ENCODE results near the gene NUB1.

The NUB1 gene

DNA sequence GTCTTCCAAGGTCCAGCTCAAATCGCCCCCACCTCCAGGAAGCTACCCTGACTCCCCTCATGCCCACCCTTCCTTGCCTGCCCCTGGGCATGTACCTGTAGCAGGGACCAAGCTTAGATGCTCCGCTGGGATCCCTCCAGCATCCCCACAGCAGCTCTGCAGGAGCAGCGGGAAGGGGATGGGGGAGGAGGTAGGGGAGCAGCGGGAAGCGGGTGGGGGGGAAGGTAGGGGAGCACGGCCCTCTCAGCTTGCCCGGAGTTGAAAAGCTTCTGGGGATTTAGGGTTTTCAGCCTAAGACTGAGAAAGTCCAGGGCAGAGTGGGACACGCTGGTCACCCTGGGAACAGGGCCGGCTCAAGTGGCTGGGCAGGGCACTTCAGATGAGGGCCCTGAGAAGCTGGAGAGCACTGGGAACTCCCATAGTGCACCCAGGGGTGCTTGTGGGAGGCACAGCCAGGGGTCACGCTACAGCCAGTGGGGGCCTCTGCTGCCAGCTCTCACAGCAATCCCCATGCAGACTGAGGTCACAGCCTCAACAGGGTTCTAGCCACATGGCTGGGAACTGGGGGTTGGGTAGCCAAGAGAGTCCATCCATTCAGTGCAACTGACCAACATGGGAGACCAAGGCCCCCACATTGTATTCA is 54.8 kb downstream of the NUB1 start:
- in situ Hi-C loops (cut with MboI; ENCODE audit: low pct_unique_long_range_greater_than_20kb, low sequenced_read_pairs) = no loop called here
- no peak for DNase-seq

DNA sequence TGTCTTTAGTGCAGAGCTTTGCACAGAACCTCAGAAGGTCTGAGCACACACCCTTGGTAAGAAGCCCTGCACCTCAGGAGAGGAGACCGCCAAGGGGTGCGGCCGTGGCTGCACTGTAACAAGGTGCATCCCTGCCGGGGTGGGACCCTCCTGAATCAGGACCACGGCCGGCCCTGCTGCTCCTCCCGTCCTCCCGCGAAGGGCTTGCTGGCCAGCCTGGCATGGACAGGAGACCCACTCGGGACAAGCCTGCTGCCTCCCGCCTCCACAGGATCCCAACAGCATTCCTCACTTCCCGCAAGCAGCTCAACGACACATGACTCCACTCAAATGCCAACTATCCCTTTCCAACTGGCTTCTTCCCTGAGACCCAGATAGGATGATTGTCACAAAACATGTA is 55.4 kb downstream of the NUB1 start:
- DNase-seq = no peak
- in situ Hi-C loops (cut with MboI; ENCODE audit: low pct_unique_long_range_greater_than_20kb, low sequenced_read_pairs) = no loop called here

DNA sequence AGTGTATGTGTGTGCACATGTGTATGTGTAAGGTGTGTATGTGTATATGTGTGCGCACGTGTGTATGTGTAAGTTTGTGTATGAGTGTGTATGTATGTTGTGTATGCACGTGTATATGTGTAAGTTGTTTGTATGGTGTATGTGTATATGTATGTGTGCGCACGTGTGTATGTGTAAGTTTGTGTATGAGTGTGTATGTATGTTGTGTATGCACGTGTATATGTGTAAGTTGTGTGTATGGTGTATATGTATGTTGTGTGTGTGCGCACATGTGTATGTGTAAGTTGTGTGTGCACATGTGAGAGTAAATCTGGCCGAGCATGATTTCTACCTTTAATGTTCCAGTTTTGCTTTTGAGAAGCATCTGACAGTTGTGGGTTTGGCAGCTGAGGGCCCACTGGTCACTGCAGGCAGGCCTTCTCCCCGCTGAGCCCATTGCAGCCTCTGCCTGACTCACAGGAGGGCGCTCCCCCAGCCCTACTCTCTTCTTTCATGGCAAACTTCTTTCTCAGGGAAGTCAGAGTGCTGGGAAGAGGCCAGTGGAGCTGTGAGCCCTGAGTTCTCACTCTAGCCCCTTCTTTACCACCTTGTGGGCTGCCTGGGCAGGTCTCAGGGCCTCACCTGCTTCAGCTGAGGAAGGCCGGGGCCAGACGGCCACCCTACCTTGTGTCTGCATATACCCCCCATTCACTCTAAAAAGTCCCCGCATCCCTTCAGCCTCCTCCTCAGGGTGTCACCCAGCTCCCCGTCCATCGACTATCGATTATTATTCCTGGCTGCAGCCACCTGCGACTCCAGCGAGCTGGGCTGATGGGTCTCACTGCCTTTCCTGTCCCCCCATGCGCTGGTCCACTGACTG is 57.1 kb downstream of the NUB1 start:
- DNase-seq = no peak
- in situ Hi-C loops (cut with MboI; ENCODE audit: low pct_unique_long_range_greater_than_20kb, low sequenced_read_pairs) = no loop called here

DNA sequence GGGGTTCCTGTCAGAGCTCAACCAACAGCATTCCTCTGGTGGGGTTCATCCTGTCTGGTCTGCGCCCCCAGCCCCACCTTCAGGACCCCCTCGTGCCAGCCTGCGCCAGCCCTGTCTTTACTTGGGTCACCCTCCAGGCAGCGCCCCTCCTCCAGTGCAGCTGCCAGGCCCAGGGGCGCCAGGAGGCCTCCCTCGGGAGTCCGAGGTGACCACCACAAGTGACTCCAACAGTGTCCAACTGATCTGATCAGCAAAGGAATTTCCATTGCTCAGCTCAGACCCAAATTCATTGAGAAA is 57.6 kb downstream of the NUB1 start:
- DNase-seq = no peak
- in situ Hi-C loops (cut with MboI; ENCODE audit: low pct_unique_long_range_greater_than_20kb, low sequenced_read_pairs) = no loop called here

DNA sequence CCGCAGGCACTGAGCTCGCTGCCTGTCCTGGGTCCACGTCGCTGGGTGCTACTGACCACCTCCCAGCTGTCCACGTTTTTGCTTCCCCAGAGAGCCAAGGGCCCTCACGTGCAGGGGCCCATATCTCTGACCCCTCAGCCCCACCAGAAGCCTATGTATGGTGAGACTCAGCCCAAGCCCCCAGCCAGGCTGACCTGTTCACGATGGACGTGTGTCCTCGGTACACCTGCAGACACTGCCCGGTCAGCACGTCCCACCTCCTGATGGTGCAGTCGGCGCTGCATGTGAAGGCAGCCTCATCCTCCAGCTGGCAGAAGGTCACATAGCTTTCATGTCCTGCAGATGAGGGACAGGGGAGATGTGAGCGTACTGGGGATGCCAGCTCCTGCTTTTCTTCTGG is 58.3 kb downstream of the NUB1 start:
- in situ Hi-C loops (cut with MboI; ENCODE audit: low pct_unique_long_range_greater_than_20kb, low sequenced_read_pairs) = no loop called here

DNA sequence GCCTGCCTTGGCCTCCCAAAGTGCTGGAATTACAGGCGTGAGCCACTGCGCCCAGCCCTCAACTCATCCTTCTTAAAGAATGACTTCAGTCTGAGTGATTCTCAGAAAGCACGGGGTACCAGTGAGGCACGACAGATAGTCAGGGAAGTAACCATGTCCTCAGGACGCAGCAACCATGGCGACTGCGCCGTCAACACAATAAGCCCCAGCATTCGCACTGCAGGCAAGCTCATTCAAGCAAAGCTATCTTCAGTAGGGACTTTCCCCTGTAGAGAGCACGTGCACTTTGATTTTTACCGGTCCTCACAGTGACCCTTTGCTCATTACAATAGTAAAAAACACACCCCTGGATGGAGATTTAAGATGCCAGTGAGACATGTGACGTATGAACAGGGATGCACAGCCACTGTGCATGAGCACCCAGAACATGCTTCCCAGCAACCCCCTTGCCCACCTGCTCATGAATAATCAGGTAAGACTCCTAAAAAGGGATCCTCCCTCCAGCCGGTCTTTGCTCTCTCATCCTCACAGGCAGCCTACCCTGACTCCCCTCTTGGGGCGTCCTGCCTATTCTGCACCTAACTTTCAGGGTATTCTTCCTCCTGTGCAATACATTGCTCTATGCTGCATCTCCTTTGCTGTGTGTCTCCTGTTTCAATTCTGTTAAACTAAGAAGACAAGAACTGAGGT is 59.2 kb downstream of the NUB1 start:
- no peak for DNase-seq
- in situ Hi-C loops (cut with MboI; ENCODE audit: low pct_unique_long_range_greater_than_20kb, low sequenced_read_pairs) = no loop called here

More for the DNA sequence above, 58.3 kb downstream of the NUB1 start:
- DNase-seq = no peak

DNA sequence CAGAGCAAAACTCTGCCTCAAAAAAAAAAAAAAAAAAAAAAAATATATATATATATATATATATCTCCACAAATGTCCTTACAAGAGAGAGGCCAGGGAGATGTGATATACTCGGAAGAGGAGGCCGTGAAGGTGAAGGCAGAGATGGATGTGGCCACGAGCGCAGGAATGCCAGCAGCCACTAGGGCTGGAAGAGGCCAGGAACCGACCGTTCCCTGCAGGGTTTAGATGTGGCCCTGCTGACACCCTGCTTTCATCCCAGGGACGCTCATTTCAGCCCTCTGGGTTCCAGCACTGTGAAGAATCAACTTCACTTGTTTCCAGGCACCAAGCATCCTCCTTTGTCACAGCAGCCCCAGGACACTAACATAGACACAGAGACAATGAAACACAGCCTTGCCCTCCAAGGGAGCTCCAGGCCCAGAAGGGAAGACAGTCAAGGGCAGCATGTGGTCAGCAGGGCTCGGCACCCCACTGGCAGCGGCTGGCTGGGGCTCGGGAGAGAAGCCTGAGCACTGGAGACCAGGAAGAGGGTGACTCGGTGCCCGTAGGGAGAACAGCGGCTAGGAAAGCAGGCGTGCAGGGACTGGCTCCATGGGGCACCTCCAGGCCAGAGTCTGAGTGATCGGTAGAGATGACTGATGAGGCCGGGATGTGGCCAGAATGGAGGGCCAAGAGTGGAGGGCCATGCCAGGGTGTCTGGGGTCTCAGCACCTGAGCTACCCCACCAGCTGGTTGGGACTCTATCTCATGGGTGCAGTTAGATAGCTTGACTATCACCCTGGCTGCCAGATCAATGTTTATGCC is 60.6 kb downstream of the NUB1 start:
- DNase-seq = no peak
- in situ Hi-C loops (cut with MboI; ENCODE audit: low pct_unique_long_range_greater_than_20kb, low sequenced_read_pairs) = no loop called here

DNA sequence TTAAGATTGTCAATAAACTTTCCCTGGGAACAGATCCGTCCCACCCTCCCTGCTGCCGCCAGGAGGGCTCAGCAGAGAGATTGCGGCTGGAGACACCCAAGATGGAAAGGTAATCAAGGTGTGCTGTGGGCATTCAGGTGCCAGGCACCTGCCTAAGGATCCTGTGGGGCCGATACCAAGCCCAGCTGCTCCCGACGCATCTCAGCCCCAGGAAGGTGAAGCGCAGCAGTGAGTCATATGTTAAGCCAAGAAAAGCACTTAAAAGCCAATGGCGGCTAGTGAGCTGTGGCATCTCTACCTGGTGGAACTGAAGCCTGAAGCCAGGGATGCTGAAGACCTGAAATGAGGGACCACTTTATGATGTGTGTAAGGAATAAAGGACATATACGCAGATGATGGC is 62.2 kb downstream of the NUB1 start:
- DNase-seq = no peak
- in situ Hi-C loops (cut with MboI; ENCODE audit: low pct_unique_long_range_greater_than_20kb, low sequenced_read_pairs) = no loop called here

DNA sequence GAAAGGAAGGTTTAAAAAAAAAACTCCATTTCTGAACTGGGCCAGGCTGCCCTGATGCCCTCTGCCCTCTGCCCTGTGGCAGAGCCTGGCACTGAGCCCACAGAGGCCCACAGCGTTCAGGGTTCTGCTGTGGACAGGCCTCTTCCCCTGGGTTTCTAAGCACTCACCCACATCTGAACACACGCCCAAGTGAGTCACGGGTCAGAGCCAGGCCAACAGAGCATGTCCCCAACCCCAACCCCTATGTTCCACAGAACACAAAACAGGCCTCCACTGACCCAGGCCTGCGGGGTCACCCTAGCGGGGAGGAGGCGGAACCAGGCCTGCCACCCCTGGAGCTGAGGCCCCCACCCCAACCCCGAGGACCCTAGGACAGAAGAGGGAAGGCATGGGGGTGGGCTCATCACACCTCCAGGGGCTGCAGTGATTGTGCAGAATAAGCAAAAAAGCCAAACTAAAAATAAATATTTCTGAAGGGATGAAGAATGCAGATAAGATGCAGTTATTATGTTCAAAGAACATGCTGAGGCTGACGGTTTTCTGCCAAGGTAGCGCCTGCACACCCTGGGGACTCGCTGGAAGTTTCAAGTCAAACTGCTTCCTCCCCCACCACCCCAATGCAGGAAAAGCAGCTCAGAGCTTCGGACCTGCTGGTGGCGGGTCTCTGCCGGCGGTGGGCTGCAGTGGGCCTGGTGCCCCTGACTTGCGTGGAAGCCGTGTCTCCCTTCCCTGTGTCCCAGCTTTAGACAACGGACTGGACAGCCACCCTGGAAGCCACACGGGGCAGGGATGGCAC is 62.8 kb downstream of the NUB1 start:
- DNase-seq = no peak
- in situ Hi-C loops (cut with MboI; ENCODE audit: low pct_unique_long_range_greater_than_20kb, low sequenced_read_pairs) = no loop called here

DNA sequence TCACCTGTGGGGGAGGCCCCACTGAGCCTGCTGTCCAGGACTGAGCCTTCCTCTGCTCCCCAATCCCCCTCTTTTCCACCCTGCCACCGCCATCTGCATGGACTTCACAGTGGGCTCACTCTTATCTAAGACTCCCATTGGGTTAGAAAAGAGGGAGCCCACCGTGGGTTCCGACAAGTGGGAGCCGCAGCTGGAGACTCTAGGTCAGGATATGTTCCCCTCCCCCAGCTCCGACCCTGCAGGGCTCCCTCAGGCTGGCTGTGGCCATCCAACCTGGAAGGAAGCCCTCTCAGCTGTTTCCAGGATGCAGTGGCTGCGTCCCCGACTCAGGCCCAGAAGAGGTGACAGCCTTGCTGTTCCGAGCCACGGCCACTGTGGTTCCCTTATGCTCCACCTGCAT is 63.4 kb downstream of the NUB1 start:
- in situ Hi-C loops (cut with MboI; ENCODE audit: low pct_unique_long_range_greater_than_20kb, low sequenced_read_pairs) = no loop called here
- no peak for DNase-seq

DNA sequence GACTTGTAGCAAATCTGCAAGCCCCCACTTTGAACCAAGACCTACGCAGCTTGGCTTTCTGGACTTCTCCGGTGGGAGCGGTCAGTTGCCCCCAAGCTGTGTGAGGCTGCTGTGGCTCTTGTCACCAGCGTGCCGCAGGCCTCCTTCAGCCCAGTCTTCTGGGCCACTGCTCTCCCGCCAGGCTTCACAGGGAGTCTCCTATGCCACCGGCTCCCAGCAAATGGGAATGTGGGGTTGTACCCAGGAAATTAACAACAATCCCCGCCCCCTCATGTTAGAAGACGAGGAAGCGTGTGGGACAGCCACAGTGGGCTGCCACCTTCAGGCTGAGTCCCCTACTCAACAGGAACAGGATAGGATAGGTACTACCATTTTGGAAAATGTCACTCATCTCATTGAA is 64.0 kb downstream of the NUB1 start:
- in situ Hi-C loops (cut with MboI; ENCODE audit: low pct_unique_long_range_greater_than_20kb, low sequenced_read_pairs) = no loop called here
- no peak for DNase-seq

DNA sequence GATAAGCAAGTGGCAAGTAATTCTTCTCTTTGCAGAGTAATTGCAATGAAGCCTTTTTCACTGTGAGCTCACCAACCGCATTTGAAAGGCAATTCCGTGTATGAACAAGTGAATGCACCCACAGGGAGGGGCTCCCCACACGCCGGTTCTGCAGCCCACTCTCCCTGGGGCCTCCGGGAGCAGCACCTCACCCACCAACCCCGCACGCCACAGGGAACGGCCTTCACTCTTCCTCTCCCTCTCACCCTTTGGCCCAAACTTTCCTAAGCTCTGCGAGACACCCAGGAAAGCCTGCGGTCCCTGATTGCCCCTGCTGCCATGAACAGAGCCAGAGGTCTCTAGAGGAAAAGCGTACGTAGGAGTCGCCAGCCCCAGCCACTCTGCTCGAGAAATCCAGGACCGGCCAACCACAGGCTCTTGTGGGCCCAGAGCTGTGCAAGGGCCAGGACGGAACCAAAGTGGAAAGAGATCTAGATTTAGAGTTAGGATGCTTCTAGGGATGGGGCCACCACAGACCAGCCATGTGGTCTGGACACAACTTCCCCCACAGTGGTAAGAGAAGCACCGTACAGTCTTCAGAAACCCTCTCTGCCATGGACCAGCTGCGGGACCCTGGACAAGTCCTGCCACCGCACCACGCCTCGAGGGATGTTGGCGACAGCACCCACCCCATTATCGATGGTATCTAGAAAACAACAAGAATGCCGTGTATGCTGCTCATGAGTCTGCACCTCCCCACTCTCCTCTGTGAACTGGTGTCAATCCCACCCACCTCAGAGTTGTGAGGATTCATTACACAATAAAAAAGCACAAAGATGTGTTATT is 64.7 kb downstream of the NUB1 start:
- no peak for DNase-seq

DNA sequence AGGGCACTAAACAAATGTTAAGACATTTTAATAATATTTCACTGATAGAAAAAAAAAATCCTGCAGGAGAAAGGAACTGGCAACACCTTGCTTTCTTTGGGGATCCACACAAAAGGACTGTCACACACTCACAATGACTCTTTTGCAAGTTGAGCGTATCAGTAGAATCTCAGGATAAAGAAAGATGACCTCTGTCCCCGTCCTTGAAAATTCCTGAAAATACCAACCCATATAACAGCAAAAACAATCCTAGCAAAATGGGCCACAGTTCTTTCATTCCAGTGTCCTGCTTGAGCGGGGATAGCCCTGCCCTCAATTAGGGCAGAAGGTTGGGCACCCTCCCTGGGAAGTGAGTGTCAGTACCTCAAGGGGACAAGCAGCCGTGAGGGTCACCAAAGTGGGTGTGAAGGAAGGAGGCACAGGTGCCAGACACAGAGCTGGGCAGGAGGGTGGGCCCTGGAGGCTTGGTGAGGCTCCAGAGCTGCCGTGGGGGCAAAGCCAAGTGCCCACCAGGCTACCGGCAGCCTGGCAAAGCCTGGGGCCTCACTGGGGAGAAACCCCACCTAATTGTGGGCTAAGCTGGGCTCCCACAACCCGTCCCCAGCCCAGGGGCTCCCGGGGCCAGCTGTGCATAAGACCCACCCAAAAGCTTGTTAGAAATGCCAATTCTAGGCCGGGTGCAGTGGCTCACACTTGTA is 65.4 kb downstream of the NUB1 start:
- in situ Hi-C loops (cut with MboI; ENCODE audit: low pct_unique_long_range_greater_than_20kb, low sequenced_read_pairs) = no loop called here
- DNase-seq = no peak

More for the DNA sequence above, 64.7 kb downstream of the NUB1 start:
- in situ Hi-C loops (cut with MboI; ENCODE audit: low pct_unique_long_range_greater_than_20kb, low sequenced_read_pairs) = no loop called here

DNA sequence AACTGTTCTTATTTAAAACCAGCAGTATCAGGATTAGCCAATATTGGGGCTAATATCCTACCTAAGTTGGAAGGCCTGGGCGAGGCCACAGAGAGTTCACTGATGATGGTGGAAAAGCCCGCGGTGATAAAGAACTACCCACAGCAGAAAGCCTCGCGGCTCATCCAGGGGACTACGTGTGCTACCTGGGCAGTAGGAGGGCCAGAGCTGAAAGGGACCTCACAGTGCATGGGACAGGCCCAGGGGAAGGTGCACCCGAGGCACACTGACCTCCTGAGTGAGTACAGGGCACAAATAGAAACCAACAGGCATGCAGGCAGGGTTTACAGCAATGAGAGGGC is 66.9 kb downstream of the NUB1 start:
- in situ Hi-C loops (cut with MboI; ENCODE audit: low pct_unique_long_range_greater_than_20kb, low sequenced_read_pairs) = no loop called here
- DNase-seq = no peak

DNA sequence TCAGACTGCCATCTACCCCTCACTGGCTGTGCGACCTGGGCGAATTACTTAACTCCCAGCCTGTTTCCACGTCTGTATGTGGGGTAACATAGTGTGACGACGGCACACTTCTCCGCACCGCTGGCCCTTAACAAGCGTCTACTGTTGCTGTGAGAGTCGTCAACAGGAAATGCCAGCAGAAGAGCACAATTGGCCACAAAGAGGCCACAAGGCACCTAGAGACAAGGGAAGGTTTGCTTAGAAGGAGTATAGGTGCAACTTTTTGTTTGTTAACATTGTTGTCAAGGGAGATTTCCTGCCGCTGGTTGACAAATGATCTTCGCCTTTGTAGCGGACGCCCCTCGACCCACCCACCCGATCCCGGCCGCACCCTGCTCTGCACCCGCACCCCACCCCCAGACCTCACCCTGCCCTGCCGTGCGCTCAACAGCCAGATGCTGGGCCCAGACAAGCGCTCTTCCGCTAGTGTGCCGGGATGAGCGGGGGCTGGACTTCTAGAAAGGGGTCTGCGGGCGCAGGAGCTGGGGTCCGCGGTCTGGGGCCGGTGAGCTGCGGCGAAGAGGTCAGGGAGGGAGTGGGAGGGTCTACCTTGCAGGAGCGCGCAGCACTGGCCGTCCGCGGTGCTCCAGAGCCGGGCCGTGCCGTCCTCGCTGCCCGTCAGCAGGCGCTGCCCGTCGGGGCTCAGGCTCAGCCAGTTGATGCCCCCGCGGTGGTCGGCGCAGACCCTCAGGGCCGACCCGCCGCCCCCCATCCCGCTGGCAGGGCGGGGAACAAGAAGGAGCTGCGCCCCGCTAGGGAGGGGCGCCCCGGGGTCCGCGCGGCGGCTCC is 67.4 kb downstream of the NUB1 start:
- in situ Hi-C loops (cut with MboI; ENCODE audit: low pct_unique_long_range_greater_than_20kb, low sequenced_read_pairs) = no loop called here

DNA sequence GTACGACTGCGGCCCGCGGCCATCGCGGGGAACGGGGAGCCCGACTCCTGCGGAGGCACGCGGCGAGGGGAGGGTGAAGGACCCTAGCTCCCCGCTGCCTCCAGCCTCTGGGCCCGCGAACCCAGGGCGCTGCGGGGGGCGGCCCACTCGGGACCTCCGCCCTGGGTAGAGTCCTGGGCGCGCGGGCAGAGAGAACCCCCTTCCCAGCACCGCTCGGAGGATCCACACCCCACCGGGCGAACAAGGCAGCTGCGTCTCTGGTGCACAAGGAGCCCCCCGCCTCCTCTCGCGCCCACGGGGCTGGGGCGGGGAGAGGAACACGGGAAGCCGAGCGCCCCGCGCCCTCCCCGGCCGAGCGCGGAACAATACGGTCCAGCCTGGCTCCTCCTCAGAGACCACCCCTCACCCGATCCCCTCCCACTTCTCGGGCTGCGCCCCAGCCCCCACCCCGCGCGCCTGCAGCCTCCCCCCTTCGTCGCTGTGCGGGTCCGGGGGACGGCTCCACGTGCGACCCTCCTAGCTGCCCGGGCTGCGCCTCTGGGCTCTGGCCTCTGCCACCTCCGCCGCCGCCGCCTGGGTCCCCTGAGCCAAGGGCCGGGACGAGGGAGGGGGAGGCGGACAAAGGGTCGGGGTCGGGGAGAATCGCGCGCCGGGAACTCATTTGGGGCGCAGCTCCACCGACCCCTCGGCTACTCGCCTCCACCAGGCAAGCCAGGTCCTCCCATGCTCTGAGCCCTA is 68.2 kb downstream of the NUB1 start, which contains the start of gene WDR86:
WDR86 (minus strand) TSS at position 372 of the 738 bp plus-strand sequence. CDS start 449 bp downstream, outside the sequence.
- in situ Hi-C loops (cut with MboI; ENCODE audit: low pct_unique_long_range_greater_than_20kb, low sequenced_read_pairs) = no loop called here
- DNase-seq = peak; percentile 48

More for the DNA sequence above, 67.4 kb downstream of the NUB1 start:
- DNase-seq = peak; percentile 67

Data from KBM-7 (cell line).